Neural cell (in vitro differentiated cells): ENCODE data around the gene NPFF.

Experiments
- CTCF ChIP-seq: fragments of 450-650 bp; IDR thresholded peaks from 2 replicates; pipeline ENCODE4 v1.5.1; 2014; ENCODE audit warnings: antibody characterized with exemption, mild to moderate bottlenecking, moderate library complexity; ENCODE audit not compliant: poor library complexity, severe bottlenecking
- EP300 ChIP-seq: fragments of 450-650 bp; conservative IDR thresholded peaks from 2 replicates; pipeline ENCODE4 v1.6.1; 2014; ENCODE audit warnings: antibody characterized with exemption, mild to moderate bottlenecking, moderate library complexity; ENCODE audit not compliant: poor library complexity, severe bottlenecking
- MXI1 ChIP-seq: fragments of 450-650 bp; conservative IDR thresholded peaks from 2 replicates; pipeline ENCODE4 v1.6.1; 2014; ENCODE audit warnings: antibody characterized with exemption, mild to moderate bottlenecking; ENCODE audit not compliant: poor library complexity, severe bottlenecking
- POLR2AphosphoS5 ChIP-seq: IDR thresholded peaks from 2 replicates; pipeline ENCODE4 v1.6.1; 2012
- REST ChIP-seq: IDR thresholded peaks from 2 replicates; pipeline ENCODE4 v1.6.1; 2012; ENCODE audit warnings: borderline replicate concordance

- TF ChIP-seq POLR2AphosphoS5, result no peak
- TF ChIP-seq CTCF, result no peak
- no peak for TF ChIP-seq REST
- TF ChIP-seq MXI1, result no peak
- TF ChIP-seq EP300, result no peak
Measured at GRCh38 chr12:53501615-53502181, 5.6 kb downstream of the NPFF start.
